ENCODE data around the gene CCDC187. TPM values are rescaled to one million over a fixed set of nuclear protein-coding genes. Genes with fewer than 3 reads are reported as not detected.

Gene CCDC187
- total RNA-seq, 1 donor from 2014 or later: not detected

GRCh38 chr9:136207616-136208015 lies 96.3 kb downstream of the CCDC187 start:
- Mint-ChIP-seq H3K27ac (no peak overlapping the region), H3K4me1 (no peaks in the 10 kb centered on the region), H3K36me3 (ENCODE audit: low read depth) (peaks cover 18% of the 10 kb centered on the region), H3K27me3 (peaks cover 13% of the 10 kb centered on the region), H3K9me3 (no peaks in the 10 kb centered on the region), H3K4me3 (no peak overlapping the region)
- no peak for DNase-seq
- intact Hi-C loops (cut with micrococcal nuclease): no loop called here

- peaks cover 15% of the 10 kb centered on the region for H3K27me3 Mint-ChIP-seq
- no peaks in the 10 kb centered on the region for H3K9me3 Mint-ChIP-seq
- no peak overlapping the region for H3K27ac Mint-ChIP-seq
- DNase-seq: no peak
- no peak overlapping the region for H3K4me3 Mint-ChIP-seq
- peaks cover 15% of the 10 kb centered on the region for H3K36me3 Mint-ChIP-seq (ENCODE audit: low read depth)
- intact Hi-C loops (cut with micrococcal nuclease): no loop called here
- no peaks in the 10 kb centered on the region for H3K4me1 Mint-ChIP-seq
Measured at GRCh38 chr9:136206602-136207275, 97.2 kb downstream of the CCDC187 start.

- intact Hi-C loops (cut with micrococcal nuclease): no loop called here
- H3K4me1 Mint-ChIP-seq: no peaks in the 10 kb centered on the region
- no peak overlapping the region for H3K4me3 Mint-ChIP-seq
- DNase-seq: no peak
- no peaks in the 10 kb centered on the region for H3K9me3 Mint-ChIP-seq
- no peak overlapping the region for H3K27ac Mint-ChIP-seq
- peaks cover 22% of the 10 kb centered on the region for H3K27me3 Mint-ChIP-seq
- H3K36me3 Mint-ChIP-seq (ENCODE audit: low read depth): peaks cover 14% of the 10 kb centered on the region
Measured at GRCh38 chr9:136205707-136205992, 98.2 kb downstream of the CCDC187 start.

GRCh38 chr9:136204838-136205706 lies 98.8 kb downstream of the CCDC187 start, which contains the start of gene LHX3:
LHX3 (minus strand) TSS chr9:136205128; CDS start chr9:136205012, 116 bp downstream.
- H3K9me3 Mint-ChIP-seq: no peaks in the 10 kb centered on the region
- H3K27me3 Mint-ChIP-seq: peaks cover 27% of the 10 kb centered on the region
- intact Hi-C loops (cut with micrococcal nuclease): no loop called here
- H3K27ac Mint-ChIP-seq: no peak within 1 kb of the TSS
- H3K4me3 Mint-ChIP-seq: no peak within 1 kb of the TSS
- peak; percentile 80 for DNase-seq
- H3K4me1 Mint-ChIP-seq: no peaks in the 10 kb centered on the region
- H3K36me3 Mint-ChIP-seq (ENCODE audit: low read depth): peaks cover 14% of the 10 kb centered on the region

GRCh38 chr9:136204145-136204805 lies 99.6 kb downstream of the CCDC187 start:
- no peaks in the 10 kb centered on the region for H3K4me1 Mint-ChIP-seq
- H3K27me3 Mint-ChIP-seq: peaks cover 29% of the 10 kb centered on the region
- no peak overlapping the region for H3K27ac Mint-ChIP-seq
- intact Hi-C loops (cut with micrococcal nuclease): no loop called here
- no peak for DNase-seq
- H3K9me3 Mint-ChIP-seq: no peaks in the 10 kb centered on the region
- H3K4me3 Mint-ChIP-seq: no peak overlapping the region
- H3K36me3 Mint-ChIP-seq (ENCODE audit: low read depth): peaks cover 9% of the 10 kb centered on the region

GRCh38 chr9:136203408-136204144 lies 100.3 kb downstream of the CCDC187 start:
- H3K9me3 Mint-ChIP-seq: no peaks in the 10 kb centered on the region
- H3K4me1 Mint-ChIP-seq: no peaks in the 10 kb centered on the region
- H3K36me3 Mint-ChIP-seq (ENCODE audit: low read depth): peaks cover 8% of the 10 kb centered on the region
- no peak overlapping the region for H3K4me3 Mint-ChIP-seq
- H3K27me3 Mint-ChIP-seq: peaks cover 30% of the 10 kb centered on the region
- no peak for DNase-seq
- intact Hi-C loops (cut with micrococcal nuclease): no loop called here
- H3K27ac Mint-ChIP-seq: no peak overlapping the region

GRCh38 chr9:136202454-136203407 lies 101.2 kb downstream of the CCDC187 start:
- peaks cover 5% of the 10 kb centered on the region for H3K36me3 Mint-ChIP-seq (ENCODE audit: low read depth)
- no peaks in the 10 kb centered on the region for H3K9me3 Mint-ChIP-seq
- DNase-seq: no peak
- no peaks in the 10 kb centered on the region for H3K4me1 Mint-ChIP-seq
- H3K27ac Mint-ChIP-seq: no peak overlapping the region
- no peak overlapping the region for H3K4me3 Mint-ChIP-seq
- intact Hi-C loops (cut with micrococcal nuclease): no loop called here
- peaks cover 37% of the 10 kb centered on the region for H3K27me3 Mint-ChIP-seq

- peaks cover 3% of the 10 kb centered on the region for H3K36me3 Mint-ChIP-seq (ENCODE audit: low read depth)
- intact Hi-C loops (cut with micrococcal nuclease): no loop called here
- peak; percentile 74 for DNase-seq
- H3K4me1 Mint-ChIP-seq: peaks cover under 1% of the 10 kb centered on the region
- peaks cover 40% of the 10 kb centered on the region for H3K27me3 Mint-ChIP-seq
- H3K4me3 Mint-ChIP-seq: no peak overlapping the region
- no peaks in the 10 kb centered on the region for H3K9me3 Mint-ChIP-seq
- H3K27ac Mint-ChIP-seq: no peak overlapping the region
Measured at GRCh38 chr9:136201609-136202453, 102.1 kb downstream of the CCDC187 start.

- Mint-ChIP-seq H3K27me3 (peaks cover 47% of the 10 kb centered on the region), H3K4me3 (no peak overlapping the region), H3K27ac (no peak overlapping the region), H3K36me3 (ENCODE audit: low read depth) (peaks cover 1% of the 10 kb centered on the region), H3K4me1 (peaks cover 4% of the 10 kb centered on the region), H3K9me3 (no peaks in the 10 kb centered on the region)
- no peak for DNase-seq
- intact Hi-C loops (cut with micrococcal nuclease): no loop called here
Measured at GRCh38 chr9:136201174-136201573, 102.7 kb downstream of the CCDC187 start.

- Mint-ChIP-seq H3K27me3 (peaks cover 49% of the 10 kb centered on the region), H3K4me1 (peaks cover 4% of the 10 kb centered on the region), H3K9me3 (no peaks in the 10 kb centered on the region), H3K4me3 (no peak overlapping the region), H3K27ac (no peak overlapping the region), H3K36me3 (ENCODE audit: low read depth) (no peaks in the 10 kb centered on the region)
- no peak for DNase-seq
- intact Hi-C loops (cut with micrococcal nuclease): no loop called here
Measured at GRCh38 chr9:136200424-136200823, 103.5 kb downstream of the CCDC187 start.
